SU-DHL-6 (cell line): ENCODE results near the gene LRRTM2.

ENCODE experiments used
- EZH2phosphoT487 ChIP-seq: fragments of 200-600 bp; sonication (generic), shearing (Covaris generic); conservative IDR thresholded peaks from 2 replicates; pipeline ENCODE4 v1.6.1; 2018; ENCODE audit warnings: mild to moderate bottlenecking, antibody characterized with exemption, low read length, moderate library complexity, mixed read lengths
- TF ChIP-seq, protein P1 (sequence below): fragments of 200-600 bp; sonication (generic); IDR thresholded peaks from one replicate; pipeline ENCODE4 v1.5.1; 2017; ENCODE audit warnings: antibody characterized with exemption, mild to moderate bottlenecking, low read length, moderate library complexity; ENCODE audit not compliant: insufficient read depth, poor library complexity, severe bottlenecking

DNA sequence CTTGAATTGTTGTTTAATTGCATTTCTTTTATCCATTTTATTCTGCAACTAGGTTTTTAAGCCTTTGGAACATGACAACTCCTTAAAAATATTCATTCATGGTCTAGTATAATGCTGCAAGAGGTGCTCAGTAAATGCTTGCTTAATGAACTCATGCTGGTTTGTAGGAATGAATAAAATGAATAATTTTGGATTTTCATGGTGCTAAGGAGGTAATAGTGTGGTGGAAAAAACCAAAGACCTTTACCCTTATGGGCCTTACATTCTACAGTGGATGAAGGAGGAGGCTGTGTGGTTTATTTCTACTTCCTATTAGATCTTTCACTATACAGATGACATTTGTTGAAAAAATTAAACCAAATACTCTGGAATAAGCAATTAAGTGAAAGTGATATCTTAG is 43.4 kb downstream of the LRRTM2 start:
- TF ChIP-seq, protein P1, sequence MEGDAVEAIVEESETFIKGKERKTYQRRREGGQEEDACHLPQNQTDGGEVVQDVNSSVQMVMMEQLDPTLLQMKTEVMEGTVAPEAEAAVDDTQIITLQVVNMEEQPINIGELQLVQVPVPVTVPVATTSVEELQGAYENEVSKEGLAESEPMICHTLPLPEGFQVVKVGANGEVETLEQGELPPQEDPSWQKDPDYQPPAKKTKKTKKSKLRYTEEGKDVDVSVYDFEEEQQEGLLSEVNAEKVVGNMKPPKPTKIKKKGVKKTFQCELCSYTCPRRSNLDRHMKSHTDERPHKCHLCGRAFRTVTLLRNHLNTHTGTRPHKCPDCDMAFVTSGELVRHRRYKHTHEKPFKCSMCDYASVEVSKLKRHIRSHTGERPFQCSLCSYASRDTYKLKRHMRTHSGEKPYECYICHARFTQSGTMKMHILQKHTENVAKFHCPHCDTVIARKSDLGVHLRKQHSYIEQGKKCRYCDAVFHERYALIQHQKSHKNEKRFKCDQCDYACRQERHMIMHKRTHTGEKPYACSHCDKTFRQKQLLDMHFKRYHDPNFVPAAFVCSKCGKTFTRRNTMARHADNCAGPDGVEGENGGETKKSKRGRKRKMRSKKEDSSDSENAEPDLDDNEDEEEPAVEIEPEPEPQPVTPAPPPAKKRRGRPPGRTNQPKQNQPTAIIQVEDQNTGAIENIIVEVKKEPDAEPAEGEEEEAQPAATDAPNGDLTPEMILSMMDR = no peak
- TF ChIP-seq EZH2phosphoT487 = no peak
